MV-4-11 (cell line): Measurements from ENCODE around the gene NR6A1.

Experiments
- DNase-seq: peaks from one replicate; lab custom pipeline; 2025; lab: John Stamatoyannopoulos, UW

NR6A1 gene

GRCh38 chr9:124504530-124505005 is 266.5 kb downstream of the NR6A1 start:
- no peak for DNase-seq

GRCh38 chr9:124503713-124504529 is 267.2 kb downstream of the NR6A1 start:
- DNase-seq, result no peak

- no peak for DNase-seq
These were observed 268.1 kb downstream of the NR6A1 start for GRCh38 chr9:124502711-124503702.

GRCh38 chr9:124501771-124502320 is 269.3 kb downstream of the NR6A1 start:
- no peak for DNase-seq

- no peak for DNase-seq
These were observed 270.1 kb downstream of the NR6A1 start for GRCh38 chr9:124500796-124501611.

GRCh38 chr9:124500028-124500795 is 270.9 kb downstream of the NR6A1 start:
- DNase-seq, result no peak

GRCh38 chr9:124499216-124499615 is 271.9 kb downstream of the NR6A1 start:
- no peak for DNase-seq

GRCh38 chr9:124498499-124499146 is 272.5 kb downstream of the NR6A1 start:
- DNase-seq, result no peak

GRCh38 chr9:124498040-124498439 is 273.1 kb downstream of the NR6A1 start:
- DNase-seq, result no peak

- DNase-seq, result no peak
These were observed 273.7 kb downstream of the NR6A1 start for GRCh38 chr9:124497441-124497840.

GRCh38 chr9:124496463-124496862 is 274.6 kb downstream of the NR6A1 start:
- DNase-seq, result no peak

GRCh38 chr9:124496075-124496449 is 275.0 kb downstream of the NR6A1 start:
- DNase-seq, result no peak

- DNase-seq, result no peak
These were observed 275.7 kb downstream of the NR6A1 start for GRCh38 chr9:124495126-124496074.

- DNase-seq, result no peak
These were observed 277.2 kb downstream of the NR6A1 start for GRCh38 chr9:124493794-124494479.

GRCh38 chr9:124493218-124493617 is 277.9 kb downstream of the NR6A1 start:
- no peak for DNase-seq

GRCh38 chr9:124492818-124493217 is 278.3 kb downstream of the NR6A1 start:
- DNase-seq, result no peak

- no peak for DNase-seq
These were observed 279.8 kb downstream of the NR6A1 start for GRCh38 chr9:124491049-124491975.
